GM12891 (cell line): ENCODE measurements around the gene MMP3.

ENCODE experiments used
- PAX5 ChIP-seq: IDR thresholded peaks from 2 replicates; pipeline ENCODE4 v1.6.1; 2011; ENCODE audit warnings: low read length, moderate library complexity, mild to moderate bottlenecking; ENCODE audit not compliant: insufficient read depth, severe bottlenecking
- POLR2A ChIP-seq: IDR thresholded peaks from 2 replicates; pipeline ENCODE4 v1.6.1; 2011; ENCODE audit warnings: low read depth, low read length, control low read depth
- POLR2AphosphoS5 ChIP-seq: IDR thresholded peaks from 2 replicates; pipeline ENCODE4 v1.6.1; 2011; ENCODE audit warnings: low read depth, low read length, control low read depth
- POU2F2 ChIP-seq: IDR thresholded peaks from 2 replicates; pipeline ENCODE4 v1.6.1; 2011; ENCODE audit warnings: low read depth, mild to moderate bottlenecking, control low read depth, low read length, moderate library complexity
- SPI1 ChIP-seq: IDR thresholded peaks from 2 replicates; pipeline ENCODE4 v1.6.1; 2011; ENCODE audit warnings: low read depth, low read length, control low read depth
- TAF1 ChIP-seq: IDR thresholded peaks from 2 replicates; pipeline ENCODE4 v1.6.1; 2011; ENCODE audit warnings: low read depth, low read length, control low read depth

DNA sequence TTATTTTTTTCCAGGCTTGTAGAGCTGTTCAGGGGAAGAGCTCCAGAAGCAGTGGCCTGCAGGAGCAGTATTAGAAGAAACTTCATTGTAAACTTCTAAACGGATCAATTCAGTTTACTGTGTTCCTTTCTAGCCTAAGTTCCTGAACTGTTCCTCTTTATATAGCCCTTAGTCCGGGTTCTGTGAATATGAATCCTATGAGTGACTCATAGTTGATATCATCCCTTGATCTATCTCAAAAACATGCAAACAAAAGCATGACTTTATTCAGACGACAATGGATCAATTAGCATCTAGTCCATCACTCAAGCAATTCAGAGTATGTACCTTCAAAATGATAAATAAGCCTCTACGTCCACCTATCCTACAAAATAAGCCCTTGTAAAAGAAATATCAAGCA, 31.4 kb upstream of the MMP3 start, which contains the start of gene MMP12:
- TF ChIP-seq POLR2A (no peak), POLR2AphosphoS5 (no peak), SPI1 (no peak), TAF1 (no peak), PAX5 (no peak), POU2F2 (no peak)
